ENCODE measurements around the gene ARID1B. TPM values are rescaled to one million over a fixed set of nuclear protein-coding genes. Genes with fewer than 3 reads are reported as not detected.

Gene ARID1B
- total RNA-seq, 6 experiments from 2014 or later: 23.2 to 35.3 (median 30.7) TPM

DNA sequence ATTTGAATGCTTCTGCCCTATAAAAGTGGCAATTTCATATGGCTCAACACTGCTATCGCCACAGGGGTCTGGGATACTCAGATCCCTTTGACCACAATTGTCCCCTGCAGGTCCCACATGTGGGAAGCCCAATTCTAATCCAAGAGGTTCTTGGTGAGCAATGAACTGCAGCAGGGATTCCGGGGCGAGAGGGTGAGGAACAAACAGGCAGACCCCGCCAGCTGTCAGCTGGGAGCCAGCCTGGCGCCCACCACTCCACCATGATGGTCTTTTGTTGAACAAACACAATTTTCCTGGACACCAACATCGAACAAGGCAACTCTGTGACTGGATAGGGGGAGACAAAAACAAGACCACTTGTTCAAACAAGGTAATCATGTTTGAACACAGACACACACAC lies 465.6 kb downstream of the ARID1B start:
- DNase-seq (no peak), ATAC-seq (no peak)
- intact Hi-C loops (cut with DNase I): no loop called here
- WGBS (ENCODE audit: insufficient coverage, low coverage, low lambda C conversion rate, missing lambda C conversion rate): 91% methylated on average over 4 of the region's 6 CpGs
- Histone ChIP-seq H3K27ac (no peak overlapping the region), H3K4me1 (no peaks in the 10 kb centered on the region), H3K36me3 (no peaks in the 10 kb centered on the region), H3K27me3 (no peaks in the 10 kb centered on the region), H3K9me3 (no peaks in the 10 kb centered on the region), H3K4me3 (no peak overlapping the region)
- TF ChIP-seq, protein P1, sequence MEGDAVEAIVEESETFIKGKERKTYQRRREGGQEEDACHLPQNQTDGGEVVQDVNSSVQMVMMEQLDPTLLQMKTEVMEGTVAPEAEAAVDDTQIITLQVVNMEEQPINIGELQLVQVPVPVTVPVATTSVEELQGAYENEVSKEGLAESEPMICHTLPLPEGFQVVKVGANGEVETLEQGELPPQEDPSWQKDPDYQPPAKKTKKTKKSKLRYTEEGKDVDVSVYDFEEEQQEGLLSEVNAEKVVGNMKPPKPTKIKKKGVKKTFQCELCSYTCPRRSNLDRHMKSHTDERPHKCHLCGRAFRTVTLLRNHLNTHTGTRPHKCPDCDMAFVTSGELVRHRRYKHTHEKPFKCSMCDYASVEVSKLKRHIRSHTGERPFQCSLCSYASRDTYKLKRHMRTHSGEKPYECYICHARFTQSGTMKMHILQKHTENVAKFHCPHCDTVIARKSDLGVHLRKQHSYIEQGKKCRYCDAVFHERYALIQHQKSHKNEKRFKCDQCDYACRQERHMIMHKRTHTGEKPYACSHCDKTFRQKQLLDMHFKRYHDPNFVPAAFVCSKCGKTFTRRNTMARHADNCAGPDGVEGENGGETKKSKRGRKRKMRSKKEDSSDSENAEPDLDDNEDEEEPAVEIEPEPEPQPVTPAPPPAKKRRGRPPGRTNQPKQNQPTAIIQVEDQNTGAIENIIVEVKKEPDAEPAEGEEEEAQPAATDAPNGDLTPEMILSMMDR (IDR thresholded peaks at IDR 0.05): no peak
- no peak for TF ChIP-seq POLR2A (IDR thresholded peaks at IDR 0.05)

DNA sequence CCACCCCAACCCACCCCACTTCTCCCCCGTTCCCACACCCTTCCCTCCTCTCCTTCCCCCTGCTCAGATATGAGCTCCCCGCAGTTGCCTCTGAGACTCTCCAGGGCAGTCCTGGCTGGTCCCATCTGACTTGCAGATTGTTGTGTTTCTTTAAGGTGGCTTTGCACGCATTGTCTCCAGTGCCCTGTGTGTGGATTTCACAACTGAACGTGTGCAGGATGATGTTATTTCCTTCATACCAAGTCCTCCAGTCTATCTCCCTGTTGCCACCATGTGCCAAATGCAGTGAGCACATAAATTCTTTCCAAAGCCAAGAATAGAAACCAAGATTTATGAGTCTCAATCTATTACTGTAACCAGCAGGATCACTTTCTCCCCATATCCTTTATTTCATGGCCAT lies 467.0 kb downstream of the ARID1B start:
- H3K4me1 ChIP-seq: no peaks in the 10 kb centered on the region
- 50% methylated on average over 3 of the region's 4 CpGs for WGBS (ENCODE audit: insufficient coverage, low coverage, low lambda C conversion rate, missing lambda C conversion rate)
- no peaks in the 10 kb centered on the region for H3K27me3 ChIP-seq
- no peak overlapping the region for H3K27ac ChIP-seq
- H3K9me3 ChIP-seq: no peaks in the 10 kb centered on the region
- TF ChIP-seq, protein P1 (IDR thresholded peaks at IDR 0.05): no peak
- TF ChIP-seq POLR2A (IDR thresholded peaks at IDR 0.05): no peak
- no peaks in the 10 kb centered on the region for H3K36me3 ChIP-seq
- ATAC-seq (no peak), DNase-seq (no peak)
- intact Hi-C loops (cut with DNase I): no loop called here
- H3K4me3 ChIP-seq: no peak overlapping the region

DNA sequence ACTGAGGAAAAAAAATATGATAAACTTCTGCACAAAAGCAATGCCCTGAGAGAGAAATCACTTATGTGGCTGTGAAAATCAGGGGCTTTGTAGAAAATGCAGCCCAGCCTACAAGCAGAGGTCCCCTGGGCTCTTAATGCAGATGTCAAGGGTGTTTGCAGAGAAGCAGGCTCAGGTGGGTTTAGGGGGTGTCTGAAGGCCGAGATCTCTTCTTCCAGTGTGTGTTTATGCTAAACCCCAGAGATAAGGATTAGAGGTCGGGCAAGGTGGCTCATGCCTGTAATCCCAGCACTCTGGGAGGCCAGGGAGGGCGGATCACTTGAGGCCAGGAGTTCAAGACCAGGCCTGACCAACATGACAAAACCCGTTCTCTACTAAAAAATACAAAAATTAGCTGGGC lies 467.6 kb downstream of the ARID1B start:
- no peak for DNase-seq
- Histone ChIP-seq H3K4me3 (no peak overlapping the region), H3K9me3 (no peaks in the 10 kb centered on the region), H3K27me3 (no peaks in the 10 kb centered on the region), H3K4me1 (no peaks in the 10 kb centered on the region), H3K27ac (no peak overlapping the region), H3K36me3 (no peaks in the 10 kb centered on the region)
- WGBS (ENCODE audit: insufficient coverage, low coverage, low lambda C conversion rate, missing lambda C conversion rate): 61% methylated on average over 3 of the region's 4 CpGs
- TF ChIP-seq, protein P1 (IDR thresholded peaks at IDR 0.05): no peak
- TF ChIP-seq POLR2A (IDR thresholded peaks at IDR 0.05): no peak
- ATAC-seq: no peak
- intact Hi-C loops (cut with DNase I): no loop called here

DNA sequence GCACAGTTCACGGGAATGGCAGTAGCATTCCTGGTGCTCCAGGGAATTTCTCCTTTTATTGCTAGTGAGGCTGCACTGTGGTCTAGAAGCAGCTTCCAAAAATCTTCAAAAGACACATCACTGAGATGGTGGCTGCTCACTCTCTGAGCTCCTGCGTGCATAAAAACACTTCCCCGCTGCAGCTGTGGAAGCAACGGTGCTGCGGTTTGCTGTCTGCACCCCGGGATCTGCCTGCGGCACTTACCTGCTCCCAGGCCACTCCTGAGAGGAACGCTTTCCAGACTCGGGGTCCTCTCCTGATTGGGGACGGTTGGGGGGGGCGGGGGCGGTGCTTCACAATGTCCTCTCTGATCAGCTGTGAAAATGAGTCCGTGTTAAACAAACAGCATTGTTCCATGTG lies 468.3 kb downstream of the ARID1B start:
- ATAC-seq: no peak
- no peak overlapping the region for H3K4me3 ChIP-seq
- H3K27ac ChIP-seq: no peak overlapping the region
- H3K36me3 ChIP-seq: no peaks in the 10 kb centered on the region
- no peaks in the 10 kb centered on the region for H3K4me1 ChIP-seq
- H3K27me3 ChIP-seq: no peaks in the 10 kb centered on the region
- H3K9me3 ChIP-seq: no peaks in the 10 kb centered on the region
- WGBS (ENCODE audit: insufficient coverage, low coverage, low lambda C conversion rate, missing lambda C conversion rate): 100% methylated on average over 1 of the region's 13 CpGs
- DNase-seq: no peak
- TF ChIP-seq, protein P1 (IDR thresholded peaks at IDR 0.05): no peak
- no peak for TF ChIP-seq POLR2A (IDR thresholded peaks at IDR 0.05)
- intact Hi-C loops (cut with DNase I): no loop called here

DNA sequence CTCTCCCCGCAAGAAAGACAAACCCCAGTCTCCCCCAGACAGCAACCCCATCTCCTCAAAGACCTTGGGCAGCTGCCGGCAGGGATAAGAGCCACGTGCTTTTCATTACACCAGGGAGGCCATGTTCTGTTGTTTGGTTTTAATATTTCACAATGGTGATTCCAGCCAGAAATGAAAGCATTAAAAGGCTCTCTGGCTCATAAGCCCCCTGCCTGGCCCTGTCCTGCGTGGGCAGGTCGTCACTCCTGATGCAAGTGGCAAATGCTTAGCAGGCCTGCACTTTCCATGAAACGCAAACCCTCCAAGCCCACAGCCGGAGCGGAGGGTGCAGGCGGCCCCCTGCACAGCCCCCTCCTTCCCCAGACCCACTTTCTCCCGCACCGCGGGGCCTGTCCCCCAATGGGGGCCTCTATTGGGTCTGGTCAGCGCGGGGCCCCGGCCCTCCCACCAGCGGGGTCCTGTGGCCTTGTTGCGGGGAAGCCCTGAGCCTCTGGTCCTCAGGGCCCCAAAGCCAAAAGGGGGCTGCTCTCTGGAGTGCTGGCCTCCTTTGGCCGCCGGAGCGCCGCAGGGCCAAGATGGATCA lies 469.0 kb downstream of the ARID1B start:
- Histone ChIP-seq H3K27me3 (no peaks in the 10 kb centered on the region), H3K27ac (no peak overlapping the region), H3K9me3 (no peaks in the 10 kb centered on the region), H3K4me1 (no peaks in the 10 kb centered on the region), H3K4me3 (no peak overlapping the region), H3K36me3 (no peaks in the 10 kb centered on the region)
- no peak for TF ChIP-seq POLR2A (IDR thresholded peaks at IDR 0.05)
- TF ChIP-seq, protein P1 (IDR thresholded peaks at IDR 0.05): no peak
- 92% methylated on average over 9 of the region's 21 CpGs for WGBS (ENCODE audit: insufficient coverage, low coverage, low lambda C conversion rate, missing lambda C conversion rate)
- DNase-seq (no peak), ATAC-seq (no peak)
- intact Hi-C loops (cut with DNase I): no loop called here
